Uterus (tissue), 4 donors: Measurements from ENCODE around the gene CRISPLD2. TPM values are rescaled to one million over a fixed set of nuclear protein-coding genes. Genes with fewer than 3 reads are reported as not detected.

Experiments
- DNase-seq, 2 donors: peaks; one replicate each; pipeline ENCODE4 v3.0.0-alpha.2; 2019 to 2020
- H3K27ac ChIP-seq, 2 donors: fragments of 200-600 bp; sonication (generic); 1 replicate in 1 of 2; 2 replicates in 1 of 2; pipeline ENCODE4 v1.5.1; 2016 to 2018
- H3K27me3 ChIP-seq, 2 donors: fragments of 200-600 bp; sonication (generic); one replicate each; pipeline ENCODE4 v1.5.1; 2018 to 2019; ENCODE audit warnings: control low read depth in 1 of 2
- H3K36me3 ChIP-seq, 2 donors: fragments of 200-600 bp; sonication (generic); one replicate each; pipeline ENCODE4 v1.5.1; 2019; ENCODE audit warnings: control low read depth in 1 of 2
- H3K4me1 ChIP-seq, 2 donors: fragments of 200-600 bp; sonication (generic); one replicate each; pipeline ENCODE4 v1.5.1; 2018 to 2019; ENCODE audit warnings: control low read depth in 1 of 2
- H3K4me3 ChIP-seq, 2 donors: fragments of 200-600 bp; sonication (generic); 1 replicate in 1 of 2; 2 replicates in 1 of 2; pipeline ENCODE4 v1.5.1; 2018 to 2019; ENCODE audit warnings: mild to moderate bottlenecking in 1 of 2
- H3K9me3 ChIP-seq, 2 donors: fragments of 200-600 bp; sonication (generic); one replicate each; pipeline ENCODE4 v1.5.1; 2019; ENCODE audit warnings: control low read depth in 1 of 2
- POLR2A ChIP-seq, 2 donors: fragments of 450-650 bp; IDR thresholded peaks; one replicate each; pipeline ENCODE4 v1.6.1; 2016; ENCODE audit warnings: antibody characterized with exemption in 2 of 2, mild to moderate bottlenecking in 1 of 2, moderate library complexity in 1 of 2
- intact Hi-C: fragments of 100-400 bp; cut with DNase I; formaldehyde crosslinking; loops from one replicate; pipeline ENCODE4 v1.15.1; 2023; ENCODE audit warnings: low total_unique reads
- total RNA-seq, 4 donors: library from RNA; depleted of rRNA in 3 of 4; stranded (reverse); fragments of >200 nt in 3 of 4; gene quantifications; one replicate each; pipeline versions ENCODE4 v1.1.0 to v1.2.4, GENCODE V29; 2014 to 2023
- TF ChIP-seq, protein P1 (sequence below), 4 experiments: fragments of 200-600 bp in 2 of 4; fragments of 450-650 bp in 2 of 4; sonication (generic) in 2 of 4; IDR thresholded peaks; one replicate each; pipeline ENCODE4 v1.5.1; 2016 to 2019; ENCODE audit warnings: antibody characterized with exemption in 4 of 4, mild to moderate bottlenecking in 2 of 4, moderate library complexity in 1 of 4
- donor health status: DM: yes; HTN: yes; CAD: no.

Gene CRISPLD2
- total RNA-seq, 4 donors from 2014 or later = 108 to 441 (median 190) TPM

DNA sequence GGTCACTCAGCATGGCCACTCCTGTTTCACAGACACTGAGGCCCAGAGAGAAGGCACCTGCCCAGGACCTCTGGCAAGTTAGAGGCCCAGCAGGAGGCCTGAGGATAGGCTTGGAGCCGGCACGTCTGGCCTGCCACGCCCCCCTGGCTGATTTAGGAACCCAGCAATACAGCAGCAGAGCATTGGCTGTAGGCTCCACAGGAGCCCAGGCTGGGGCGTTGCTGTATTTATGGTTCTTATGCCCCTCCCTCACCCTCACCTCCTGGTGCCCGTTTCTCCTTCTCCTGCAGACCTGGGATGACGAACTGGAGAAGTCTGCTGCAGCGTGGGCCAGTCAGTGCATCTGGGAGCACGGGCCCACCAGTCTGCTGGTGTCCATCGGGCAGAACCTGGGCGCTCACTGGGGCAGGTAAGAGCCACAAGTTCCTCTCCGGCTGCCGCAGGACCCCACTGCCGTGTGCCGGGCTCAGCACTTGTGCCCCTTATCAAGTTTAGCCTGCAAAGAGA, 25.8 kb downstream of the CRISPLD2 start:
- Histone ChIP-seq H3K4me3 (no peak overlapping the region), H3K9me3 (no peaks in the 10 kb centered on the region), H3K36me3 (no peaks in the 10 kb centered on the region), H3K27ac (no peak overlapping the region), H3K4me1 (peaks cover 0 to 3% of the 10 kb centered on the region in 2 donors), H3K27me3 (no peaks in the 10 kb centered on the region)
- no peak for TF ChIP-seq POLR2A (IDR thresholded peaks at IDR 0.05)
- TF ChIP-seq, protein P1, sequence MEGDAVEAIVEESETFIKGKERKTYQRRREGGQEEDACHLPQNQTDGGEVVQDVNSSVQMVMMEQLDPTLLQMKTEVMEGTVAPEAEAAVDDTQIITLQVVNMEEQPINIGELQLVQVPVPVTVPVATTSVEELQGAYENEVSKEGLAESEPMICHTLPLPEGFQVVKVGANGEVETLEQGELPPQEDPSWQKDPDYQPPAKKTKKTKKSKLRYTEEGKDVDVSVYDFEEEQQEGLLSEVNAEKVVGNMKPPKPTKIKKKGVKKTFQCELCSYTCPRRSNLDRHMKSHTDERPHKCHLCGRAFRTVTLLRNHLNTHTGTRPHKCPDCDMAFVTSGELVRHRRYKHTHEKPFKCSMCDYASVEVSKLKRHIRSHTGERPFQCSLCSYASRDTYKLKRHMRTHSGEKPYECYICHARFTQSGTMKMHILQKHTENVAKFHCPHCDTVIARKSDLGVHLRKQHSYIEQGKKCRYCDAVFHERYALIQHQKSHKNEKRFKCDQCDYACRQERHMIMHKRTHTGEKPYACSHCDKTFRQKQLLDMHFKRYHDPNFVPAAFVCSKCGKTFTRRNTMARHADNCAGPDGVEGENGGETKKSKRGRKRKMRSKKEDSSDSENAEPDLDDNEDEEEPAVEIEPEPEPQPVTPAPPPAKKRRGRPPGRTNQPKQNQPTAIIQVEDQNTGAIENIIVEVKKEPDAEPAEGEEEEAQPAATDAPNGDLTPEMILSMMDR (IDR thresholded peaks at IDR 0.05) = no peak
- DNase-seq = no peak
- intact Hi-C loops = no loop called here

DNA sequence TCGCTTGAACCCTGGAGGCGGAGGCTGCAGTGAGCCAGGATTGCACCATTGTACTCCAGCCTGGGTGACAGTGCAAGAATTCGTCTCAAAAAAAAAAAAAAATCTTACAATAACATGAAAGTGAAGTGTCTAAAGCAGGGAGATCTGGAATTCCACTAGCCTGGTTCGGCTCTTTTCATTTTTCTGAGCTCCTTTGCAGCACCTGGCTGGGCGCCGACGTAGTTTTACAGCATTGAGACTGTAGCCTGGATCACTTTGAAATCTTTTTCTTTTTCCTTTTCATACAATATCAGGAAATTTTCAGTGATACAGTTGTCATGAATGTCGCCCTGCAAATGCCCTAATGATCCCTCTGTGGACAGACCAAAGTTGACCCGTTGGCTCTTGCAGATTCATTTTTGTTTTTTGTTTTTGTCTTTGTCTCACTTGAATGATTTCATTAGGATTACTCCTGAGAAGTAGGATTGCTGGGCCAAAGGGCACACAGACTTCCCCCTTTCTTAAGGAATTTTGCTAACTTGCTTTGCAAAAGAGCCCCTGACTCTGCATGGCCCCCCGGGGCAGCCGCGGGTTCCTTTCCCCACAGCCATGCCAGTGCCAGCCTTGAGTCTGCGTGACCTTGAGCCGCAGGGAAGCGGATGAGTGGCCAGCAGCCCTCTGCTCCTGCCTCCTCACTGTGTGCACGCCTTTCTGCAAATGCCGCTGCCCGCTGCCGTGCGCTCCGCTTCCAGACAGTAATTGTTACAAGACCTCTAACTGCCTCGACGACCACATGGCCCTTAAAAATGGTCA, 28.0 kb downstream of the CRISPLD2 start:
- Histone ChIP-seq H3K4me3 (no peak overlapping the region), H3K27me3 (no peaks in the 10 kb centered on the region), H3K27ac (no peak overlapping the region), H3K36me3 (no peaks in the 10 kb centered on the region), H3K4me1 (no peaks in the 10 kb centered on the region), H3K9me3 (no peaks in the 10 kb centered on the region)
- no peak for TF ChIP-seq POLR2A (IDR thresholded peaks at IDR 0.05)
- TF ChIP-seq, protein P1 (IDR thresholded peaks at IDR 0.05) = no peak
- no peak for DNase-seq
- intact Hi-C loops = no loop called here

DNA sequence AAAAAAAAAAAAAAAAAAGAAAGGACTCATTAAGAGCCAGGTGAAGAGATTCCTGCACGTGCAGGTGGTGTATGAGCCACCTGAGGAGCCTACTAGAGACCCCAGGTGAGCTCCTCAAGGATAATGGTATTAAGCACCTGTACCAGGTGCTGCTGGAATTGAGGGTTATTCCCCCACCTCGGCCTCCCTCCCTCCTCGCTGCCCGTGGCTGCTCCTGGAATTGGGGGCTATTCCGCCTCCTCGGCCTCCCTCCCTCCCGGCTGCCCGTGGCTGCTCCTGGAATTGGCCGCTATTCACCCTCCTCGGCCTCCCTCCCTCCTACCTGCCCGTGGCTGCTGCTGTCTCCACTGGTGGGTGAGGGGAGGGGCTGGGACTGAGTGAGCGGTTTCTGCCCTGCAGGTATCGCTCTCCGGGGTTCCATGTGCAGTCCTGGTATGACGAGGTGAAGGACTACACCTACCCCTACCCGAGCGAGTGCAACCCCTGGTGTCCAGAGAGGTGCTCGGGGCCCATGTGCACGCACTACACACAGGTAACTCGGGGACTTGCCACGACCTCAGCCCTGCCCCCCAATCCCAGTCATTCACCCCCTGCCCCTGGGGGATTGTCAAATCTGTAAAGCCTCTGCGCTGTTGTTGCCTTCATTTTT, 29.3 kb downstream of the CRISPLD2 start:
- intact Hi-C loops = no loop called here
- no peak for DNase-seq

GRCh38 chr16:84849751-84850150, 30.0 kb downstream of the CRISPLD2 start:
- H3K27me3 ChIP-seq = no peaks in the 10 kb centered on the region
- TF ChIP-seq, protein P1 (IDR thresholded peaks at IDR 0.05) = no peak
- no peak for TF ChIP-seq POLR2A (IDR thresholded peaks at IDR 0.05)
- no peak for DNase-seq
- H3K36me3 ChIP-seq = no peaks in the 10 kb centered on the region
- intact Hi-C loops = no loop called here
- no peaks in the 10 kb centered on the region for H3K4me1 ChIP-seq
- H3K9me3 ChIP-seq = no peaks in the 10 kb centered on the region
- no peak overlapping the region for H3K4me3 ChIP-seq
- H3K27ac ChIP-seq = no peak overlapping the region

More for the DNA sequence above, 29.3 kb downstream of the CRISPLD2 start:
- no peaks in the 10 kb centered on the region for H3K27me3 ChIP-seq
- no peak overlapping the region for H3K4me3 ChIP-seq
- no peaks in the 10 kb centered on the region for H3K9me3 ChIP-seq
- no peak for TF ChIP-seq POLR2A (IDR thresholded peaks at IDR 0.05)
- no peaks in the 10 kb centered on the region for H3K4me1 ChIP-seq
- no peak overlapping the region for H3K27ac ChIP-seq
- H3K36me3 ChIP-seq = no peaks in the 10 kb centered on the region

DNA sequence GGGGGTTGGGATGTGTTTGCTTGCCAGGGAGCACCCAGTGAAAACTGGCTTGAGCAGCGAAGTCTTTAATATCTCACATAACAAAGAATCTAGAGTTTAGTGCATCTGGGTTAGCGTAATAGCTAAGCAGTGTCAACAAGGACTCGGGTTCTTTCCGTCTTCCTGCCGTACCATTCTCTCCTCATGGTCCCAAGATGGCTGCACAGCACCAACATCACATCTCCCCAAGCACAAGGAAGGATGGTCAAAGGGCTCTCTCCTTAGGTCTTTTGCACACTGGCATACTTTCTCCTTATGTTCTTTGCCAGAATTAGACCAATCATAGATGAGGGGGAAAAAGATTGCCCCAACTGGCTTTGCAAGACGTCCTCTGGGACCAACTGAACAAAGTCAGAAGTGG, 30.9 kb downstream of the CRISPLD2 start:
- Histone ChIP-seq H3K27me3 (no peaks in the 10 kb centered on the region), H3K36me3 (no peaks in the 10 kb centered on the region), H3K4me3 (no peak overlapping the region), H3K27ac (peak overlapping the region in 1 of 2 donors; percentile 32), H3K4me1 (no peaks in the 10 kb centered on the region), H3K9me3 (no peaks in the 10 kb centered on the region)
- TF ChIP-seq POLR2A (IDR thresholded peaks at IDR 0.05) = no peak
- TF ChIP-seq, protein P1 (IDR thresholded peaks at IDR 0.05) = no peak
- intact Hi-C loops = no loop called here
- DNase-seq = no peak
